Measurements from ENCODE around the gene TTLL13.

DNA sequence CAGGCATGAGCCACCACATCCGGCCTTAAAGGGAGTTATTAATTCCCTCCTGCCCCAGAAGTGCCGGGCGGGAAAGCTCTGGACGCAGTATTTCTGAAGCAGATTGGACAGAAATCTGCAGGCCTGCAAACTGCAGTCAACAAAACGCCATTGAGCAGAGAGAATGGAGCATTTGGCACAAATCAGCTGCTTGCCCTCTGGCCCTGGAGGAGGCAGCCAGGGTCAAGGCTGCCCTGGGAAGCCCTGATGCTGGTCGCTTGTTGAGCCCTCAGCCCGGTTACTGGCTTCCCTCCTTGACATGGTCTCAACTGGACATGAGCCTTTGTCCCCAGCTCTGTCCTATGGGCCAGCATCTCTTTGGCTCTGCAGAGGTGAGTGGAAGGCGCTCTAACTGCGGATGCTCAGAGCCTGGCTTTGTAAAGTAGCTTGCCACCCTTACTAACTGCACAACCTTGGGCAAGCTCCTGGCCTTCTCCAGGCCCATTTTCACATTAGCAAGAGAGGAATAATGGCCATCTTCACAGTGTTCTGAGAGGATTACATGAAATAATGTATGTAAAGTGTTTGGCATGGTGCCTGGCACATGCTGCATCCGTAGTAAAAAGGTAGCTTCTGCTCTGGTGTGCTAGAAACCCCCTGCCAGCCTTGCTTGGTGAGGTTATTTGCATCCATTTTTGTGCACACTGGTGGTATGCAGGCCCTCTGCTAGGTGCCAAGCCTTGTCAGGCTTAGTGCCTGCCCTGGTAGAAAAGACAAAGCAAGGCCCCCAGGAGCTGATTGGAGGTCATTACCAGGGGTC is 44.1 kb upstream of the TTLL13 start:
- TF ChIP-seq, protein P1, sequence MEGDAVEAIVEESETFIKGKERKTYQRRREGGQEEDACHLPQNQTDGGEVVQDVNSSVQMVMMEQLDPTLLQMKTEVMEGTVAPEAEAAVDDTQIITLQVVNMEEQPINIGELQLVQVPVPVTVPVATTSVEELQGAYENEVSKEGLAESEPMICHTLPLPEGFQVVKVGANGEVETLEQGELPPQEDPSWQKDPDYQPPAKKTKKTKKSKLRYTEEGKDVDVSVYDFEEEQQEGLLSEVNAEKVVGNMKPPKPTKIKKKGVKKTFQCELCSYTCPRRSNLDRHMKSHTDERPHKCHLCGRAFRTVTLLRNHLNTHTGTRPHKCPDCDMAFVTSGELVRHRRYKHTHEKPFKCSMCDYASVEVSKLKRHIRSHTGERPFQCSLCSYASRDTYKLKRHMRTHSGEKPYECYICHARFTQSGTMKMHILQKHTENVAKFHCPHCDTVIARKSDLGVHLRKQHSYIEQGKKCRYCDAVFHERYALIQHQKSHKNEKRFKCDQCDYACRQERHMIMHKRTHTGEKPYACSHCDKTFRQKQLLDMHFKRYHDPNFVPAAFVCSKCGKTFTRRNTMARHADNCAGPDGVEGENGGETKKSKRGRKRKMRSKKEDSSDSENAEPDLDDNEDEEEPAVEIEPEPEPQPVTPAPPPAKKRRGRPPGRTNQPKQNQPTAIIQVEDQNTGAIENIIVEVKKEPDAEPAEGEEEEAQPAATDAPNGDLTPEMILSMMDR (conservative IDR thresholded peaks at IDR 0.05 in 1 of 2, IDR thresholded peaks at IDR 0.05 in 1 of 2; ENCODE audit: low read depth in 1 of 2, low read length in 2 of 2): no peak
- TF ChIP-seq EZH2 (IDR thresholded peaks at IDR 0.05; ENCODE audit: low read length, missing control alignments): no peak
